ENCODE data around the gene TCEA3.

- TF ChIP-seq TEAD4 (CRISPR knock-in tag; IDR thresholded peaks at IDR 0.05) (no peak), JUN (CRISPR knock-in tag; IDR thresholded peaks at IDR 0.05) (no peak), CREB1 (CRISPR knock-in tag; IDR thresholded peaks at IDR 0.05) (no peak)
Measured at GRCh38 chr1:23407016-23407630, 17.4 kb downstream of the TCEA3 start.
